ENCODE measurements around the gene VPS51.

DNA sequence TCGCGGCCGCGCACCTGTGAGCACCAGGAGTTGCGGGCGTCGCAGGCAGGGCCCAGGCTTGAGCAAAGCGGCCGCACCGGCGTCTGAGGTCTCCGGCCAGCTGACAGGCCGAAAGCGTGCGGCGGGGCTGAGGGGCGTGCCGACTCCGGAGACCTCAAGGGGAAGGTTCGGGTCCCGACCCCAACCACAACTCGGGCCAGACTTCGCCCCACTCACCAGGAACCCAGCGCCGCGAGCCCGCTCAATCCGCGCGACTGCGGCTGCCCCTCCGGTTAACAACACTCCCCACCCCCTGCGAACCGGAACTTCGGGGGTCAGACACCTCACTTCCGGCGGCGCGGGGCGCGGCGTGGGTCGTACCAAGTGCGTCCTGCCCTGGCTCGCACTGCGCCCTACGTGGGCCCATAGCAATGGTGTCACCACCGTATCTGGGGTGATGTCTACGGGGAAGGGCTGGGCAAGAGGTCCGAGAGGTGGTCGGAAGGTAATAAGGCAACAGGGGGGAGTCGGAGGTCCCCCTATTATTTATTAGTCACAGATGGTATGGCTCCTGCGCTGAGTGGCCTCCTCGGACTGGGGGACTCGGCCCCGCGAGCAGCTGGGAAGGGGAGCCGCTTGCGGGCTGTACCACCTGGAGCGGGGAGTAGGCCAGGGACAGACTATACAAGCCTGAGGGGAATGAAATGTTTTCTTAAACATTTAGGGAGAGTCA, 38.4 kb downstream of the VPS51 start, which contains the start of gene SYVN1:
- TF ChIP-seq, protein P1, sequence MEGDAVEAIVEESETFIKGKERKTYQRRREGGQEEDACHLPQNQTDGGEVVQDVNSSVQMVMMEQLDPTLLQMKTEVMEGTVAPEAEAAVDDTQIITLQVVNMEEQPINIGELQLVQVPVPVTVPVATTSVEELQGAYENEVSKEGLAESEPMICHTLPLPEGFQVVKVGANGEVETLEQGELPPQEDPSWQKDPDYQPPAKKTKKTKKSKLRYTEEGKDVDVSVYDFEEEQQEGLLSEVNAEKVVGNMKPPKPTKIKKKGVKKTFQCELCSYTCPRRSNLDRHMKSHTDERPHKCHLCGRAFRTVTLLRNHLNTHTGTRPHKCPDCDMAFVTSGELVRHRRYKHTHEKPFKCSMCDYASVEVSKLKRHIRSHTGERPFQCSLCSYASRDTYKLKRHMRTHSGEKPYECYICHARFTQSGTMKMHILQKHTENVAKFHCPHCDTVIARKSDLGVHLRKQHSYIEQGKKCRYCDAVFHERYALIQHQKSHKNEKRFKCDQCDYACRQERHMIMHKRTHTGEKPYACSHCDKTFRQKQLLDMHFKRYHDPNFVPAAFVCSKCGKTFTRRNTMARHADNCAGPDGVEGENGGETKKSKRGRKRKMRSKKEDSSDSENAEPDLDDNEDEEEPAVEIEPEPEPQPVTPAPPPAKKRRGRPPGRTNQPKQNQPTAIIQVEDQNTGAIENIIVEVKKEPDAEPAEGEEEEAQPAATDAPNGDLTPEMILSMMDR (optimal IDR thresholded peaks at IDR 0.05 in 1 of 3, IDR thresholded peaks at IDR 0.05 in 1 of 3, conservative IDR thresholded peaks at IDR 0.05 in 1 of 3; ENCODE audit: extremely low read depth in 1 of 3, insufficient read depth in 2 of 3, low read length in 3 of 3): no peak
- no peak for TF ChIP-seq EZH2 (IDR thresholded peaks at IDR 0.05; ENCODE audit: low read length)
